Nephron (organoid): ENCODE results near the gene BTD.

Experiments used
- H3K27ac Mint-ChIP-seq, 3 experiments: 2 replicates each; pipeline ENCODE4 v1.8.0; 2020; ENCODE audit warnings: mixed read lengths in 3 of 3, mild to moderate bottlenecking in 2 of 3, moderate library complexity in 1 of 3
- H3K27me3 Mint-ChIP-seq: 2 replicates; pipeline ENCODE4 v1.8.0; 2021; ENCODE audit warnings: low read depth, mild to moderate bottlenecking, moderate library complexity, mixed read lengths
- H3K36me3 Mint-ChIP-seq: 2 replicates; pipeline ENCODE4 v1.8.0; 2020; ENCODE audit warnings: low read depth, mixed read lengths
- H3K4me1 Mint-ChIP-seq: 2 replicates; pipeline ENCODE4 v1.8.0; 2020; ENCODE audit warnings: mixed read lengths
- H3K4me3 Mint-ChIP-seq, 3 experiments: 2 replicates each; pipeline ENCODE4 v1.8.0; 2020; ENCODE audit warnings: mild to moderate bottlenecking in 3 of 3, mixed read lengths in 3 of 3, moderate library complexity in 2 of 3
- H3K9me3 Mint-ChIP-seq: 2 replicates; pipeline ENCODE4 v1.8.0; 2020; ENCODE audit warnings: mixed read lengths
- CTCF ChIP-seq, 3 experiments: fragments of 200-600 bp; sonication (generic); IDR thresholded peaks; one replicate each; pipeline ENCODE4 v1.5.0; 2021; ENCODE audit warnings: antibody characterized with exemption in 3 of 3; ENCODE audit not compliant: unreplicated experiment in 3 of 3

The BTD gene

DNA sequence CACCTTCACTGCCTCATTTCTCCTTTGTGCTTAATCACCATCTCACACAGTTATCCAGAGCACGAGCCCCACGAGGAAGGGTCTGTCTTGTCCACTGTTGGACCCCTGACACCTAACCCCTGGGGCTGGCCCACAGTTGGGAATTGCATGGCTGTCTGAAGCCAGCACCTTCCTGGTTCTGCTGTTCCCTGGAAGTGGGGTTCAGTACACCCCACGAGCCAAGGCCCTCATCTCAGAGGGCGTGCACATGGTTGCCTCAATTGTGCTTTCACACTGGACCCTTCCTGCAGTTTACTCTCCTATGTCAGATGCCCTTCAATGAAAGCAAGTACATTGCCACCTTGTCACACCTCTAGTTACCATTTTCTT is 30.7 kb downstream of the BTD start:
- Mint-ChIP-seq H3K27ac (peak overlapping the region; percentile 12 to 93 (median 56)), H3K4me1 (peaks cover 68% of the 10 kb centered on the region), H3K36me3 (no peaks in the 10 kb centered on the region), H3K4me3 (no peak overlapping the region), H3K27me3 (peaks cover 6% of the 10 kb centered on the region), H3K9me3 (no peaks in the 10 kb centered on the region)
- TF ChIP-seq CTCF (IDR thresholded peaks at IDR 0.05; ENCODE audit: unreplicated experiment in 3 of 3), result no peak

GRCh38 chr3:15633159-15633558 is 31.6 kb downstream of the BTD start:
- H3K4me3 Mint-ChIP-seq, result no peak overlapping the region
- TF ChIP-seq CTCF (IDR thresholded peaks at IDR 0.05; ENCODE audit: unreplicated experiment in 3 of 3), result no peak
- H3K27me3 Mint-ChIP-seq, result peaks cover 6% of the 10 kb centered on the region
- H3K4me1 Mint-ChIP-seq, result peaks cover 78% of the 10 kb centered on the region
- no peaks in the 10 kb centered on the region for H3K36me3 Mint-ChIP-seq
- H3K9me3 Mint-ChIP-seq, result no peaks in the 10 kb centered on the region
- peak overlapping the region in 2 of 3 experiments; percentile 87 to 93 for H3K27ac Mint-ChIP-seq

- peak overlapping the region in 1 of 3 experiments; percentile 12 for H3K4me3 Mint-ChIP-seq
- H3K27me3 Mint-ChIP-seq, result peaks cover 6% of the 10 kb centered on the region
- H3K4me1 Mint-ChIP-seq, result peaks cover 86% of the 10 kb centered on the region
- peak overlapping the region; percentile 71 to 93 (median 87) for H3K27ac Mint-ChIP-seq
- no peaks in the 10 kb centered on the region for H3K36me3 Mint-ChIP-seq
- H3K9me3 Mint-ChIP-seq, result no peaks in the 10 kb centered on the region
- no peak for TF ChIP-seq CTCF (IDR thresholded peaks at IDR 0.05; ENCODE audit: unreplicated experiment in 3 of 3)
Measured at GRCh38 chr3:15633766-15634598, 32.4 kb downstream of the BTD start.

- H3K27ac Mint-ChIP-seq, result peak overlapping the region; percentile 71 to 93 (median 87)
- peaks cover 6% of the 10 kb centered on the region for H3K27me3 Mint-ChIP-seq
- H3K36me3 Mint-ChIP-seq, result no peaks in the 10 kb centered on the region
- H3K4me1 Mint-ChIP-seq, result peaks cover 86% of the 10 kb centered on the region
- peak overlapping the region in 1 of 3 experiments; percentile 12 for H3K4me3 Mint-ChIP-seq
- TF ChIP-seq CTCF (IDR thresholded peaks at IDR 0.05; ENCODE audit: unreplicated experiment in 3 of 3), result no peak
- no peaks in the 10 kb centered on the region for H3K9me3 Mint-ChIP-seq
Measured at GRCh38 chr3:15634671-15635070, 33.1 kb downstream of the BTD start.

DNA sequence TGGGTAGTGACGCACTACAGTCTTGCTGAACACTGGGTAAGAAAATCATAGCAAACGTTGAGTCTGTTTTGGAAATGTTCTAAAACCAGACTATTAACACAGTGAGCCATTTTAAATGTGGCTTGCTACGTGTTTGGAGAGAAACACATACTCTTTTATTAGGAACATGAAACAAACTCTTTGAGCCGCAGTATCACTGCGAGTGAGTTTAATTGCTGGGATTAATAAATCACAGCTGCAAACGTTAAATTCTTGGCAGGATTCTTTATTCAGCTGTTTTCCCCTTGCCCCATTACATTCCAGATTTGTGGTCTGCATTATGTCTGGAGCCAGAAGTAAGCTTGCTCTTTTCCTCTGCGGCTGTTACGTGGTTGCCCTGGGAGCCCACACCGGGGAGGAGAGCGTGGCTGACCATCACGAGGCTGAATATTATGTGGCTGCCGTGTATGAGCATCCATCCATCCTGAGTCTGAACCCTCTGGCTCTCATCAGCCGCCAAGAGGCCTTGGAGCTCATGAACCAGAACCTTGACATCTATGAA is 33.6 kb downstream of the BTD start:
- TF ChIP-seq CTCF (IDR thresholded peaks at IDR 0.05; ENCODE audit: unreplicated experiment in 3 of 3), result no peak

More for the DNA sequence above, 33.6 kb downstream of the BTD start:
- Mint-ChIP-seq H3K27ac (peak overlapping the region; percentile 71 to 93 (median 87)), H3K36me3 (no peaks in the 10 kb centered on the region), H3K9me3 (no peaks in the 10 kb centered on the region), H3K4me1 (peaks cover 81% of the 10 kb centered on the region), H3K27me3 (peaks cover 6% of the 10 kb centered on the region), H3K4me3 (peak overlapping the region in 1 of 3 experiments; percentile 52)
